HG03460 (cell line): ENCODE data around the gene HINT2.

Source experiments
- ATAC-seq: cut with Tn5 transposase; IDR thresholded peaks from one replicate; pipeline ENCODE4 v1.9.1; 2021; ENCODE audit not compliant: unreplicated experiment

The HINT2 gene

DNA sequence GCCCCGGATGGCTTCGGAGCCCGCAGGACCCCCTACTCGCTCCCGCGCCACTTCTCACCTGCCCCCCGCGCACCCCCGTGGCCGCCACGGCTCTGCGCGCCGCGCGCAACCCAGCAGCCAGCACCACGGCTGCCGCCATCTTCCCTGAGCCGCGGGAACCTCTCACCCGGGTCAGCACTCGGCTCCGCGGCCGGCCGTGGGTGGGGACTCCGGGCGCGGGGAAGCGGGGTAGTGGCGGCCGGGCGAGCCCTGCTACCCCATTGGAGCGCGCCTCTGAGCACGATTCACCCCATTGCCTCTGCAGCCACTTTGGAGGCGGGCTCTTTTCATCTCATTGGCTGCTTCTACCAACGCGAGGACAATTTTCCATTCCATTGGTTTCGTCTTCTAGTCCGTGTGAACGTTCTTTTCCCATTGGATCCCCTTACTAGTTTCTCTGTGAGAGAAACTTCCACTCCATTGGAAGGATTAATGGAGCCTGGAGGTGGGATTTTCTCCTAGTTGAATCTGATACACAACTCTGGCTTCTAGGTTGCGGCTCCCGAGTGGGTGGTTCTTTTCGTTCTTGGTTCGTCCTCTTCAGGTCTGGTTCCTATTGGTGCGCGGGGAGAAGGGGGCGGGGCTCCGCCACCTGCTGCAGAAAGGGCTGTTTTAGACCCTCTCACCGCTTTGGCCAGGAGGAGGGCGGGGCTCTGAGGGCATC, at the start of gene HINT2:
HINT2 (minus strand) TSS at position 202 of the 703 bp plus-strand sequence; CDS start at position 139, 63 bp downstream.
- peak; percentile 73 for ATAC-seq

DNA sequence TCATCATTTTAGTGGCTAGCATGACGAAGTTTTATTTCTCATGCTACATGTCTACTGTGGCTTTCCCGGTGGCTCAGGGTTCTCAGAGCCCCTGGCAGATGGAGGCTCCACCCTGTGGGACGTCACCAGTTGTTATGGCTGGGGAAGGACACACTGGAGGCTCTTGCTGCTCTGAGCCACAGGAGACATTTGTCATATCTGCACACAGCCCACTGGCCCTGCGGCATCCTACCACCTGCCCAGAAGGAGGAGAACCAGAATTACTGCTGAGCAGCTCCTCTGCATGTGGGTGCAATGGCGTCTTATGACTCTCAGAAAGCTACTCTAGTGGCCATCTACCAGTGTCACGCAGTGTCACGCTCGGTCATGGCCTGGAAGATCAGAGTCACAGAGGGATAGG, 48.7 kb upstream of the HINT2 start:
- ATAC-seq = no peak

DNA sequence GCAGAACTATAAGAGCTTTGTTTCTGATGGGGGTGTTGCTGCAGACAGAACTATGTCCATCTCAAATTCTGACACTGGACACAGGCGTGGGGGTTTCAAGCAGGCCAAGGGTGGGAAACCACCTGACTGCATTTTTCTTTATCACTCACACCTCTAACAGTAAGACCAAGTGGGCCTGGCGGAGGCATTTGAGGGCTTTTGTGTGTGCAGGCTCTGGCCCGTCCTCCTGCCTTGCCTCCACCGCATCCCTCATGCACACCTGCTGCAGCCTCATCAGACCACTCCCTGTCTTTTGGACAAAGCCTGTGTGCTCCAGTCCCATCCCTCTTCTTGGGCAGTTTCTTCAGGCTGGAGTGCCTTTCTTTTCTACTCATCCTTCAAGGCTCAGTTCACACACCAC, 47.5 kb upstream of the HINT2 start:
- ATAC-seq = no peak

DNA sequence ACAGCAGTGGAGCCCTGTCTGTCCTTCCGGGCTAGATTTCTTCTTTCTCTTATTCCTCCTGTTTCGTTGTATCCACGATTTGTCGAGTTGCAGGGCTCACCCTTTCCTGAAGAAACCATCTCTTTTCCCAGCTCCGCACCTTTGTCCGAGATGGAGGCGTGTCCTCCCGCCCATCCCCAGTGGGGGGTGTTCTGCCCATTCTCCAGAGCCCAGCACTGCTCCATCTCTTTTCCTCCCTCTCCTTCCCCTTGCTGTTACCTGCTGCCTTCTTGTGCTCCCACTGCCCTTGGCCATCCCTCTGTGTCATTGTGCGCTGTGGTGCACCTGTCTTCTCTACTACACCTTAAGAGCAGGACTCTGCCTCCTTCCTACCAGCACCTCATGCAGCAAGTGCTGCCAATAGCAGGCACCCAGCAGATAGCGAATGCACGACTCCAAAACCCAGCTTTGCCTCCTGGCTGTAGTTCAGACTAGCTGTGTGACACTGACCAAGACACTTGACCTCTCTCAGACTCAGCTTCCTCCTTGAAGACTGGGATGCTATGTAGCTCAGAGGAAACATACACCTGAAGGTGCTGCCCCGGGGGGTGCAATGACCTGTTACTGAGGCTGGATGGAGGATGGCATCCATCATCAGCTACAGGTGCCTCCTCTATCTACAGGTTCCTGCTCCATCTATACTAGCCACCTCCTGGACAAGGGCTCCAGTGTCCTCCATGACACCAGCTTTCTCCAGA, 46.5 kb upstream of the HINT2 start:
- no peak for ATAC-seq

DNA sequence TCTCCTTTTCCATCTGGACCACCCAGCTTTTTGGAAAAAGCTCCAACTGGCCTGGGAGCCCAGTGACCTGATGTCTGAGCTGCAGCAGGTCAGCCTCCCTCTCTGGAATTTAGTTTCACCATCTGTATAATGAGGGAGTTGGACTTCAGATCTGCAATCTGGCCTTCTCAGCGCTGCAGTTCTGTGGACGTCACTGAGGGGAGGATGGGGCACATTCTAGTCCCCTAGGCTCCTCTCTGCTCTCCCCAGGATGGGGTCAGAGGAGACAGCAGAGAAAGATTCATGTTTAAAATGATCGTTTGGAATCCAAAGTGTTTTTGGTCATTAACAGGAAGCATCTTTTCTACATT, 45.1 kb upstream of the HINT2 start:
- ATAC-seq = no peak

DNA sequence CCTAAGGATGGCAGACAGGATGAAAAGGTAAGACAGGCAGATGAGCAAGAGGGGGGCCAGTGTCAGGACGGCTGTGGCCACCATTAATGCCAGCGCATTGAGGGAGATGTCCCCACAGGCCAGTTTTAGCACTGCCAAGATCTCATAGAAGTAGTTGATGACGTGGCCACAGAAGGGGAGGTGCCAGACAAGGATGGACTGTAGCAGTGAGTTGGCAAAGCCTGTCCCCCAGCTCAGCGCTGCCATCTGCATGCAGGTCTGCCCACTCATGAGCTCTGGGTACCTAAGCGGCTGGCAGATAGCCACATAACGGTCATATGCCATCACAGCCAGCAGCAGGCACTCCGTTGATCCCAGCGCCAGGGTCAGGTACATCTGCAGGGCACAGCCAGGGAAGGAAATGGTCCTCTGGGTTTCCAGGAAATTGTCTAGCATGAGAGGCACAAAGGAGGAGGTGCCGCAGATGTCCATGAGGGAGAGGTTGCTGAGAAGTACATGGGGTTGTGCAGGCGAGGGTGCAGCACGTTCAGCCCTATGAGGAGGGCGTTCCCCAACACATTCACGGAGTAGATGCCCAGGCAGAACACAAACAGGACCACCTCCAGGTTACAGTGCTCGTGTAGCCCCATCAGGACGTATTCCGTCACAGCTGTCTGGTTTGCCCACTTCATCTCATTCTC, 44.6 kb upstream of the HINT2 start:
- ATAC-seq = no peak

DNA sequence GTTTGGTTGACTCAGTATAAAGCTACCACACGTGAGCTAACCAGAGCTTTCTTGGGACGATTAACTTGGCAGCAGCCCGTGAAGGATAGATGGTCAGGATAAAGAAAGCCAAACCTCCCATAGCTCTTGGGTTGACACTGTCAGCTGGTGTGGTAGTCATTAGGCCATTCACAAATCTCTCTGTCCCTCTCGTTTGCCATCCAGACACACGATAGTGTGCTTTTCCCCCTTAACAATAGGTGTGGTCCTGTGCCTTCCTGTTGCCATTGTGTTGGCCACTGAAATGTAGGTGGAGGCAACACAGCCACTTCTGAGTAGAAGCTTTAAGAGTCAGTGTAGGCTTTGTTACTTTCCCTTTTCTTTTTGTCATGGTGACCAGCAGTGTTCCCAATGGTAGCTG, 43.6 kb upstream of the HINT2 start:
- no peak for ATAC-seq

DNA sequence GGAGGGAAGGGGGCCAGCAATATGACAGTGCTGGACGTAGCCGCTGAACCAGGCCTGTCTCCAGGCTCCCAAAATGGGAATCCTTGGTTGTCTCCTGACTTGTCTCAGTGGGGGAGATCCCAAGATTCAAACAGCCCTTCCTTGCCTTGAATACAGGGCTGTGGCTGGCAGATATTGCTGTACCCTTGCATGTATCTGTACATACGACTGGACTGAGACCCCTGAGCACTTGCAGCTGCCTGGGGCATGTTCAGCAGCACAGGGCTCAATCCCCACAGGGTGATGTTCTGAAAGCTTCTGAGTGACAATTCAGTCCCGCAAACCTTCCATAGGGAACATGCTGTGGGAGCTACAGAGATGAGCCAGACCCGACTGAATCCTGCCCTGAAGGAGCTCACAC, 42.0 kb upstream of the HINT2 start:
- no peak for ATAC-seq

DNA sequence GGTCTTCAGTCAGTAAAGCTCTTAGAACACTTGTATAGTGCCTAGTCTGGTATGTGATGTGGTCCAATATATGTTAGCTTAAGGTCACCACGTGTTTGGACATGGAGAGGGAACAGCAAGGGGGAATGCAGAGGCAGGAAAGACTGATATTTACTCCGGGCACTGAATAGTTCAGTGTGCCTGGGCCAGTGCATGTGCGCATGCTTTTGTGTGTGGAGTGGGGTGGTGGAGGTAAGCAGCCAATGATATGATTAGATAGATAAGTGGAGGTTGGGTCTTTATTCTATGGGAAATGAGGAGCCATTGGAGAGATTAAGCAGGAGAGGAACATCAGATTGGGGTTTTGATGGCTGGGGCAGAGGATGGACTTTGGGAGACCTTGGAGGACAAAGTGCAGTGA, 41.4 kb upstream of the HINT2 start:
- no peak for ATAC-seq

DNA sequence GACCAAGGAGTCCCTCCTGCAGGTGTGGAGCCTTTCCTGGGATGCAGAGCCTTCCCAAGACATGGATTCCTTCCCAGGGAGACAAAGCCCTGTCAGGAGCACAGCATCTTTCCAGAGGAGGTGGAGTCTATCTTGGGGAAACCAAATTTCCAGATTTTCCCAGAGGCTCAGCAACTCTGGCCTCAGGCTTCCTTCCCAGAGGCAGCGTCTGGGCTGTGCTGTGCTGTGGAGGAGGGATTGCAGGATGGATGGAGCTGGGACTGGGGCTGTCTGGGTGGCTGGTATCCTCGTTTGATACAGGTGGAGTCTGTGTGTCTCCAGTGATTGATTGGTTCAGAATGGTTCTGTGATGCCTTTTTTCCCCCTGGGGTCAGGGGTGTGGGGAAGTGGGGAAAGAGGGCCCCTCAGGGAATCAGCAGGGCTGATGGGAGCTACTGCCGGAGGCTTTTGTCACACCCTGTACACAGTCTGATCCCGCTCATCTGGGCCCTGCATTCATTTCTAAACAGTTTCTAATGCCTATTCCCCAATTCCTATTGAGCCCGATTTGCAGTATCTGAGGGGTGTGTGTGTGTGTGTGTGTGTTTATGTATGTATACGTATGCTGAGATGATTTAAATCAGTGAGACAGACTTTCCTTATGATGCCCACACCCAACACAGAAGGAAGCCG, 39.4 kb upstream of the HINT2 start:
- ATAC-seq = no peak

DNA sequence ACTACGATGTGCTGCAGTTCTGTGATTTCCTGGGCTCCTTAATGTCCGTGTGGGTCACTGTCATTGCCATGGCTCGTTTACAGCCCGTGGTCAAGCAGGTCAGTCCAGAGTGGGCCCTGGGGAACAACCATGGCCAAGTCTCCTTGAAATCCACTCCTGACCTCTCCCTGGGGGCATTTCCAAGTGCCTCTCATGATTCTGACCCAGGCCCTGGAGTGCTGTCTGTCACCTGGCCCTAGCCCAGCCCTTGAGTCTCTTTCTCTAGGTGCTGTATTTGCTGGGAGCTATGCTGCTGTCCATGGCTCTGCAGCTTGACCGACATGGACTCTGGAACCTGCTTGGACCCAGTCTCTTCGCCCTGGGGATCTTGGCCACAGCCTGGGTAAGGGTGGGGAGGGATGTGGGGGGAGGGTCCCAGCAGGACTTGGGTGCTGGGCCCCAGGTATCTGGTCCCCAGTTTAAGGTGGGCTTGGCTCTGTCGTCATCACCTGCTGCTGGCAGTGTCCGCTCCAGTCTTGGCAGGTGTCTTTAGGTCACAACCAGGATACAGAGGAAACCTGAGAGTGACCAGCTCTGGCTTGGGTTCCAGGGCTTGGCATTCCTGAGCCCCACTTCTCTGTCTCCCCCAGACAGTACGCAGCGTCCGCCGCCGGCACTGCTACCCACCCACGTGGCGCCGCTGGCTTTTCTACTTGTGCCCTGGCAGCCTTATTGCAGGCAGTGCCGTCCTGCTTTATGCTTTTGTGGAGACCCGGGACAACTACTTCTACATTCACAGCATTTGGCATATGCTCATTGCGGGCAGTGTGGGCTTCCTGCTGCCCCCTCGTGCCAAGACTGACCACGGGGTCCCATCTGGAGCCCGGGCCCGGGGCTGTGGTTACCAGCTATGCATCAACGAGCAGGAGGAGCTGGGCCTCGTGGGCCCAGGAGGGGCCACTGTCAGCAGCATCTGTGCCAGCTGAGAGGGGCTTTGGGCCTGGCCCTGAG, 38.3 kb upstream of the HINT2 start:
- no peak for ATAC-seq

DNA sequence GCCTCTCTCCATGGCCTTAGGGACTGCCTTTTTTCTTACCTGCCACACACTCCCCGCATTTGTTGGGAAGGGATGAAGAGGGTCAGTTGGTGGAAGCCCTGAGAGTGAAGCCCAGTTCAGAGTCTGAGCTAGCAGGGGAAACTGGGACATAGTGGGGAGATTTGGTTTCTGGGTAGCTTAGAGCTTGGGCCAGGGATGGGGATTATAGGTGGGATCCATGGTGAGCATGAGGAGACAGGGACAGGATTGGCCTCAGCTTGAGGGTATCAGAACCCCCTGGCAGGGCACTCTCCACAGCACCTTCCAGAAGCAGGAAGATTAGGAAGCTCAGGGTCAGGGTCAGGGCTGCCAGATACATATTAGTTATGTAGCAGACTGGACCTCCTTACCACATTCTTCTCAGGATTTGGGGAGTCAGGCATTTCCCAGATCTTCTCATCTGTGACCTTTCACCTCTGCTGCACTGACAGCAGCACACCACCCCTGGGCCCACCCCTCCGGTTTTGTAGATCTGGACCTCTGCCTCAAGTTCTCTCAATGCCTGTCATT, 37.5 kb upstream of the HINT2 start:
- no peak for ATAC-seq

DNA sequence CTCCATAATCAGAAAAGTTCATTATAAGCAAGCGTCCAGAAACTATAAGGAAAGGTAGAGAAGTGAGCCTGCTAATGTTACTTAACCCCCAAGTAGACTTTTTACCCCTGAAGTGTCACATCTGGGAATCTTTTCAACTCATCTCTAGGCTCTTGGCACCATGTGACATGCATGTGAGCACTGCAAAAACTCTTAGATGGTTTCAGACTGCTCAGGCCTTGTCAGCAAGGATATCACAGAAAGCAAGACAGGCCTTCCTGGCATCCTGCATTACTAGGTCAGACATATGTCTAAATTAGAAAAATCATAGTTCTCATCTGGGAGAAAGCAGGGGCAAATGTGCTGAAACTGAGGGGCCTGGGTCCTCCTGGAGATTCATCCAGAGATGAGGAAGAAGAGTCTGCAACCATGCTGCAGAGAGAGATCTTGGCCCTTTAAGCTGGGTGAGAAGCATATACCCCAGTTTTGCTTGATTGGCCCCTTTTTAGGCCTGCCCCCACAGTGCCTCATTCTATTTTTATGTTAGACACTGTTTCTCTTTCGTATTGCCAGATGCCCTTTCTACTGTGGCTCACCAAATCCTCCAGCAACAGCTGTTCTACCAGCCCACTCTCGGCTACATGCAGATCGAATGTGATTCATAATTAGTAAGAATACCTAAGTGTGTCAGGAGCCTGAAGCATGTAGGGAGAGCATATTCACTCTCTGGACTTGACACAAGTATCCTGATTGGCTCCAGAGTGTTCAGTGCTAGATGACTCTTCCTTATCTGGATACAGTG, 33.1 kb upstream of the HINT2 start:
- peak; percentile 93 for ATAC-seq

DNA sequence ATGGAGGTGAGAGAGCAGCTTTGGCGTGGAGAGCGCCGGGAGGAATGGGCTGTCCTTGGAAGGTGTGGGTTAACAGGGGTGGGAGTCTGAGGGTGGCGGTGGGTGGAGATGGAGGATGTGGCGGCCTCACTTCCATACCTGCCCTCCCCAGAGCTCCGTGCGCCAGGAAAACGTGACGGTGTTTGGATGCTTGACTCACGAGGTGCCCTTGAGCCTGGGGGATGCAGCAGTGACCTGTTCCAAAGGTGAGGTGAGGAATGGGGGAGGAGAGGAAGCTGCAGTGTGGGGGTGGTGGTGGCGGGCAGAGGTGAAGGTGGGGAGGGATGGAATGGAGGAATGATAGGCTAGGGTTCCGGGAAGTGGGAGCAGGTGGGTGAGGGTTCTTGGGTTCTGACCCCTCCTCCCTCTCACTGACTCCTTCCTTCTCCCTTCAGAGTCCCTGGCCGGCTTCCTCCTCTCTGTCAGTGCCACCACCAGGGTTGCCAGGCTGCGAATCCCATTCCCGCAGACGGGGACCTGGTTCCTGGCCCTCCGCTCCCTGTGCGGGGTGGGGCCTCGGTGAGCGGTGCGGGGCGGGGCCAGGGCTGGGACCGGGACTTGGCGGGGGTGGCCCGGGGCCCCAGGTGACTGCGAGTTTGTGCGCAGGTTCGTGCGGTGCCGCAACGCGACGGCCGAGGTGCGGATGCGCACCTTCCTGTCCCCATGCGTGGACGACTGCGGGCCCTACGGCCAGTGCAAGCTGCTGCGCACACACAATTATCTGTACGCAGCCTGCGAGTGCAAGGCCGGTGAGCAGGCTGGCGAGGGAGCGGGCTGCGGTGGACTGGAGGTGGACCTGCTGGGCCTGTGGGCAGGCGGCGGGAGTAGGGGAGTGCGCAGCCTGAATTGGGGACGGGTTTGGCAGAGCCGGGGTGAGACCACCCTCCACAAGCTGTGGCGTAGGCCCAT, 31.3 kb upstream of the HINT2 start:
- ATAC-seq = no peak

DNA sequence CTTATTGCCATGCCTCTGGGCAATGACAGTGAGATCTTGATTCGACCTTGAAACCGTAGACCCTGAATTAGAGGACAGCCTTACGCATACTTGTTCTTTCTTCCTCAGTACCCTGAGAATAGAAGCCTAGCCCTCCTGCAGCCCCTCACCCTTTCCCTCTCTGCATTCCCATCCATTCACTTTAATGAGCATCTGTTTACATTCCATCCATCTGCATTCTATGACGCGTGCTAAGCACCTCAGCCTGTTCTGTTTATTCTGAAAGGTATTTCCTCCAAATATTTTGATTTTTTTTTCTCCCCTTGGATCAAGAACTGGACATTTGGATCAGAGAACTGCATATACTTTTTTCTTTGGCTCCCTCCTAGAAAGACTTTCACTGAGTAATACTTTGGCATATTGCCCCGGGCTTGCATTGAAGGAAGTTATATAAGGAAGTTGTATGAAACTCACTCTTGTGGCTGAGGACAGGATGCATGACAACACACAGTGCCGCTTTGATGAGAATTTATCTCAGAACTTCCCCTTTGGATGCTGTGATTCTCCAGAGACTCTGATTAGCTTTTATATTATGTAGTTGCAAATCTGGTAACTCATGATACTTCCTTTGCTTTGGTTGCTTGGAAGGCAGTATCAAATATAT, 29.9 kb upstream of the HINT2 start:
- ATAC-seq = no peak

DNA sequence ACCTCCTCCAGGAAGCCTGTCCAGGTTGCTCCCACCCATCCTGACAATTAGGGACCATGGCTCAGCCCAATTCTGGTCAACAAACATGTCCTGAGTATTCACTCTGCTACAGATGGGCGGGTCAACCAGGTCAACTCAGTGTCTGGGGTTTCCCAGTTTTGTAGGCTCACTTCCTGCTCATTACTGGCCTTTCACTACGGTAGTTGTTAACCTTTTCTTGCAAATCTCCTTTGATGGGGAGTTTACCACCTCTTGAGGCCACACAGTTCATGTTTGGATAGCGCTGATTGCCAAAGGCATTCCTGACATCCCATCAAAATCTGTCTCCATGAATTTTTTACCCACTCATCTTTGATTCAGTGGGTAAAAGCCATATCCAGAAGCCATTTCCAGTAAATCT, 28.0 kb upstream of the HINT2 start:
- peak; percentile 71 for ATAC-seq

DNA sequence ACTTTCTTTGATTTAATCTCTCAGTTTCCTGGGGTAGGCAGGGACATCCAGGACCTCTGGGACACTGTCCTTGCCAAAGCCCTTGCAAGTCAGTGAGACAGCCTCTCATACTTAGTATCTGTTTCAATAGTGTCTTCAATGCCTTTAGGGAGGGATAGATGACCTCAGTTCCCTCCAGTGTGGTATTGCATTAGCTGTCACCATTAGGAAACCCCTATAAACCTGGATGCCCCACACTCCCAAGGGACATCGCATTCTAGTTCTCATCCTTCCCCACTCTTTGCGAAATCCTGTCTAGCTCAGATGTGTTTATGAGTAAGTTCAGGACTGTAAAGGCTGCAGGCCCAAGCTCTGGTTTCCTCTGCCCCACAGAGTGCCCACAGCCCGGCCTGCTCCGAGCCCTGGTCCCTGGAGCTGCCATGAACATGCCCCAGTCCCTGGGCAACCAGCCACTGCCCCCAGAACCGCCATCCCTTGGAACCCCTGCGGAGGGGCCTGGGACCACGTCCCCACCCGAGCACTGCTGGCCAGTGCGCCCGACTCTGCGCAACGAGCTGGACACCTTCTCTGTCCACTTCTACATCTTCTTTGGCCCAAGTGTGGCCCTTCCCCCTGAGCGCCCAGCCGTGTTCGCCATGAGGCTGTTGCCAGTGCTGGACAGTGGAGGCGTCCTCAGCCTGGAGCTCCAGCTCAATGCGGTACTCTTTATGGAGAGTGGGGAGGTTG, 27.3 kb upstream of the HINT2 start:
- no peak for ATAC-seq
